Fibroblast of mammary gland (primary cell): ENCODE results near the gene RYR2.
A peak's percentile ranks its signal among the peaks of the same experiment; 100 is the strongest.

Source experiments
- DNase-seq: peaks from one replicate; pipeline ENCODE4 v3.0.0-alpha.2; 2010; ENCODE audit warnings: low read depth
- H3K4me3 ChIP-seq: 2 replicates; pipeline ENCODE4 v1.5.1; 2011; ENCODE audit warnings: low read depth, mild to moderate bottlenecking, low read length, moderate library complexity; ENCODE audit not compliant: control insufficient read depth
- TF ChIP-seq, protein P1 (sequence below): conservative IDR thresholded peaks from 2 replicates; pipeline ENCODE4 v1.5.1; 2011; ENCODE audit warnings: low read depth, low read length, inconsistent platforms; ENCODE audit not compliant: control insufficient read depth, insufficient read depth

Gene RYR2

DNA sequence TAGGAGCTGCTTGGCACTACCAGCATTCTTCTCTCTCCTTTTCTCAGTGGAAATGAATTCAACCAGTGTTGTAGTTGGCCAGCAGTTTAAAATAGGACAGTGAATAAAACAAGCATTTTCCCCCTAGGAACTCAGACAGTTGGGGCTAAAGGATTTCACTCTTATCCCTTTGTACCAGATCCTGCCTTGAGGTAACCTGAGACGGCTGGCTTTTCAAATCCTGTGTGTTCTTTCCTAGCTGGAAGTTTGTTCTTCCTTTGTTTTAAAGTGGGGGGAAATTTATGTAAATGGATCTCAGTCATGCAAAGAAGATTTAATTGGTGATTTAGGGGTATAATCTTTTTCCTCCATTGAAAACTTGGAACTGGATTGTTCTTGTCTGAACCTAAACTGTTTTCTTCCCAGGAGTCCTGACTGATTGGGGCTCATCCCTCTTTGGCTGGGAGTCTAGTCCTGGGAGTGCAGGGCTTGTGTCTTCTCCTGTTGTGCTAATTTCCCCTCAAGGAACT is 825.5 kb downstream of the RYR2 start:
- no peak for DNase-seq
- no peak overlapping the region for H3K4me3 ChIP-seq
- TF ChIP-seq, protein P1, sequence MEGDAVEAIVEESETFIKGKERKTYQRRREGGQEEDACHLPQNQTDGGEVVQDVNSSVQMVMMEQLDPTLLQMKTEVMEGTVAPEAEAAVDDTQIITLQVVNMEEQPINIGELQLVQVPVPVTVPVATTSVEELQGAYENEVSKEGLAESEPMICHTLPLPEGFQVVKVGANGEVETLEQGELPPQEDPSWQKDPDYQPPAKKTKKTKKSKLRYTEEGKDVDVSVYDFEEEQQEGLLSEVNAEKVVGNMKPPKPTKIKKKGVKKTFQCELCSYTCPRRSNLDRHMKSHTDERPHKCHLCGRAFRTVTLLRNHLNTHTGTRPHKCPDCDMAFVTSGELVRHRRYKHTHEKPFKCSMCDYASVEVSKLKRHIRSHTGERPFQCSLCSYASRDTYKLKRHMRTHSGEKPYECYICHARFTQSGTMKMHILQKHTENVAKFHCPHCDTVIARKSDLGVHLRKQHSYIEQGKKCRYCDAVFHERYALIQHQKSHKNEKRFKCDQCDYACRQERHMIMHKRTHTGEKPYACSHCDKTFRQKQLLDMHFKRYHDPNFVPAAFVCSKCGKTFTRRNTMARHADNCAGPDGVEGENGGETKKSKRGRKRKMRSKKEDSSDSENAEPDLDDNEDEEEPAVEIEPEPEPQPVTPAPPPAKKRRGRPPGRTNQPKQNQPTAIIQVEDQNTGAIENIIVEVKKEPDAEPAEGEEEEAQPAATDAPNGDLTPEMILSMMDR: no peak

DNA sequence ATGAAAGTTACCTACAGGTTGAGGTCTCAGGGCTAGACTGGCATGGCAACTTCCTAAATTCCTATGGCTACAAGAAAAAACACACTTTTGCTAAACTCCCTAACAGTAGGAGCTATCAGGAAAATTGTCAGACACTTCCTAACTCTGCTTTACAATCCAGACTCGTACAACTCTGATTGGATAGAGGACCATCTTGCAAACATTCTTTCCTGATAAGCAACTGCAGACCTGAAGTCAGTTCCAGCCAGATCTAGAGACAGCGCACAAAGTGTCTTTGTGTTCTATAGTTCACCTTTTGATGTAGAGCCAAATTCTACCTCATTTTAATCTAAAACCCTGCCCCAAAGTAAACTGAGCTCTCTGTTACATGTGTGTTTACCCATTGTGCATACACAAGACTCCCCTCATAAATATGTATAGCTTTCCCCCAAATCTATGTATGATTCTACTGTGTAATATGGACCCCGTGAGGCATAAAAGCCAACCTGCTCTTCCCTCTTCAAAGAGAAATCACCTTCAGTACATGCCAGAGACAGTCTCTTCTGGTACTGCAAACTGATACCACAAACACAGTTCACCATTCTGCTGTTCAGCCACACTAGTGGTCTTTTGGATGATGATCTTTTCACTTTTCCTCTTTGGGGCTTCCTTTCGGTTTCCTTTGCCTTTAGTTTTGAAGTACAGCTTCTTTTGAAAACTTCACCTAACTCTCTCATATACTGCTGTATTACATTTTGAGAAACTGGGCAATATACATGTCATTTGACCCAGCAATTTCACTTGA is 827.0 kb downstream of the RYR2 start:
- no peak for DNase-seq
- TF ChIP-seq, protein P1: no peak
- H3K4me3 ChIP-seq: no peak overlapping the region

DNA sequence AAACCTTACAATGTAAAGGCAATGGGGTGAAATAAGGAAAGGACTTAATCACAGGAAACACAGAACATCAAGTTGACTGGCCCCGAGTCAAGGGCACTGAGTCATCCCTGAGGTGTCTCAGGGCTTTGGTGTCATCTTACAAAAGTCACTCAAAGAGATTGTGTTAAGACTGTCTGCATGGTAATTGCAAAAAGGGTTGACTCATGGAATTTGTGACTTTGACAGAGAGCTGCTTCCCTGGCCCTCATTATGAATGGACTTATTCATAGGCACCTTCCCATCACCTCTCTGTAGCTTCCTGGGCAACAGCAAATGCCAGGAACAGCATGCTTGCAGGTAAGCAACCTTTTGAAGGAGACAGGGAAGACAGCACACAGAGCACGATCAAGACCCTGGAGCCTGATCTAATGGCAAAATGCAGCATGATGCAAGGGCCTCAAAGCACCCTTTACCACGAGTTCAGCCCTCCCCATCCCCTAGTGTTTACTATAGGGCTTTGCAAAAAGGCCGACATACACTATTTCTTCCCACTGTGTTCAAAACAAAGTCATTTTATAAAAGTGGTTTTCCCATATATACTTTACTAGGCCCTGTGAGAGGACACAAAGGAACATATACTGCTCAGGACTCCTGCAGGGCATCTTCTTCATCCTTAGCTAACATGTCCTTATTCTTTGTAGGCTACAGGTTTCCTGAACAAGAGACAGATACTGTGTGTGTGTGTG is 831.7 kb downstream of the RYR2 start:
- TF ChIP-seq, protein P1: no peak
- peak; percentile 93 for DNase-seq
- H3K4me3 ChIP-seq: no peak overlapping the region

DNA sequence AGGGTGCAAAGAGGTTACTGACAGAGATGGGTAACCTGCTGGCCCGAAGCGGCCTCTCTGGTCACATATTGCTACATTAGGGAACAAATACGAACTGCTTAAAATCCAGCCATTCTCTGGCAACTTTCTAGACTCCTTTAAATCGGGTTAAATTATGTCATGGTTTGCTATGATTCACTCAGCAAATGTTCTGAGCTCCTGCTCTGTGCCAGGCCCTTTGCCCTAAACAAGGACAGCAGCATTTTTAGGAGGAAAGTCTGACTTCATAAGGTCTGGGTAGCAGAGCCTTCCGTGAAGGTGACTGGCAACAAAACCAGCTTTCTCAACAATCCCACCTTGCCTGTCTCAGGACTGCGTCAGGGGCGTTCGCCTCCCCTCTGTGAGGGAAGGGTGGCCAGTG is 833.3 kb downstream of the RYR2 start:
- TF ChIP-seq, protein P1: no peak
- no peak overlapping the region for H3K4me3 ChIP-seq
- peak; percentile 71 for DNase-seq

DNA sequence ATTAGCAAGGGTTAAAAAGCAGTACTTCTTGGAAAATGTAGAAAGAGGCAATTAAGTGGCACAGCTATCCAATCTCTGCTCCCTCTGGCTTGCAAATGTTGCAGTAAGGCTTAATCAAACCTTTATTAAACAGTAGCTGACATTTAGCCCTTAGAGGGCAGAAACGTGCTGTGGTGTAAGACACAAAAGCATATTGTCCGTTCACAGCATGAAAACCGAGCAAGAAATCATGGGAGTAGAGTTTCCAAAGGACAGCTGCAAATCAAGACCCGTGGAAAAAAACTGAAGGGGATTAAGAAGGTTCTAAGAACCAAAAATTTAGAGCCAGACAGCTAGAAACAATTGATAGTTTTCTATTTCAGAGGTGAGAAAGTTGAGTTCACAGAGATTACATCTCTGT is 835.6 kb downstream of the RYR2 start:
- no peak for DNase-seq
- TF ChIP-seq, protein P1: no peak
- H3K4me3 ChIP-seq: no peak overlapping the region

DNA sequence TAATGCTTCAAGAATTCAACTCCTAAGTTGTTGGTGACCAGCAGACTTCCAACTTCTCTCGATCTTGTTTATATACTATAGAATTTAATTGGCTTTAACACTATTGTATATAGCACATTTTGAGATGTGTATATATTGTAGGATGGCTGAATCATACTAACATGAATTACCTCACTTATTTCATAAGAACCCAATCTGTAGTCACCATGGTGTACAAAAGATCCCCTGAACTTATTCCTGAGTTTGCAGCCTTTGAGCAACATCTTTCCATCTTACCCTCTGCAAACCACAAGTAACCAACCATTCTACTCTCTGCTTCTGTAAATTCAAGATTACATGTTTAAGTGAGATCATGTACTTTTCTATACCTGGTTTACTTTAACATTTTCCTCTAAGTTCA is 836.4 kb downstream of the RYR2 start:
- peak; percentile 17 for DNase-seq
- TF ChIP-seq, protein P1: no peak
- no peak overlapping the region for H3K4me3 ChIP-seq
